Activated T-cell treated with anti-CD3 and anti-CD28 coated beads, Interleukin-2, amount 50 U/mL, for 72 hours (primary cell): ENCODE results near the gene MEIS1. TPM values are rescaled to one million over a fixed set of nuclear protein-coding genes. Genes with fewer than 3 reads are reported as not detected.

Experiments used
- ATAC-seq, 2 donors: fragments of 150-1000 bp; cut with Tn5 transposase; replicated peaks in 1 of 2; 2 replicates each; pipeline ENCODE4 v1.10.0; 2021; ENCODE audit warnings: moderate library complexity in 2 of 2, mild to moderate bottlenecking in 1 of 2
- DNase-seq, 2 donors: peaks; one replicate each; pipeline ENCODE4 v3.0.0; 2021 to 2022; ENCODE audit warnings: mixed read lengths in 1 of 2
- H3K27ac Mint-ChIP-seq: one replicate; pipeline ENCODE4 v1.8.0; 2022; ENCODE audit warnings: mild to moderate bottlenecking, moderate library complexity, mixed read lengths
- H3K27me3 Mint-ChIP-seq: one replicate; pipeline ENCODE4 v1.8.0; 2022; ENCODE audit warnings: low read depth, mixed read lengths
- H3K36me3 Mint-ChIP-seq, 2 donors: one replicate each; pipeline ENCODE4 v1.8.0; 2022; ENCODE audit warnings: mixed read lengths in 2 of 2, mild to moderate bottlenecking in 1 of 2; ENCODE audit not compliant: insufficient read depth in 2 of 2
- H3K4me1 Mint-ChIP-seq: one replicate; pipeline ENCODE4 v1.8.0; 2022; ENCODE audit warnings: low read depth, mixed read lengths
- H3K4me3 Mint-ChIP-seq, 2 donors: one replicate each; pipeline ENCODE4 v1.8.0; 2022; ENCODE audit warnings: mild to moderate bottlenecking in 2 of 2, mixed read lengths in 2 of 2, moderate library complexity in 2 of 2
- H3K9me3 Mint-ChIP-seq, 2 donors: one replicate each; pipeline ENCODE4 v1.8.0; 2022; ENCODE audit warnings: mixed read lengths in 2 of 2
- total RNA-seq, 2 donors: library from RNA; stranded (reverse); gene quantifications; one replicate each; pipeline ENCODE4 v1.2.3, GENCODE V29; 2022

Gene MEIS1
- total RNA-seq, 2 donors from 2014 or later = 0.34 TPM; not detected in 1

DNA sequence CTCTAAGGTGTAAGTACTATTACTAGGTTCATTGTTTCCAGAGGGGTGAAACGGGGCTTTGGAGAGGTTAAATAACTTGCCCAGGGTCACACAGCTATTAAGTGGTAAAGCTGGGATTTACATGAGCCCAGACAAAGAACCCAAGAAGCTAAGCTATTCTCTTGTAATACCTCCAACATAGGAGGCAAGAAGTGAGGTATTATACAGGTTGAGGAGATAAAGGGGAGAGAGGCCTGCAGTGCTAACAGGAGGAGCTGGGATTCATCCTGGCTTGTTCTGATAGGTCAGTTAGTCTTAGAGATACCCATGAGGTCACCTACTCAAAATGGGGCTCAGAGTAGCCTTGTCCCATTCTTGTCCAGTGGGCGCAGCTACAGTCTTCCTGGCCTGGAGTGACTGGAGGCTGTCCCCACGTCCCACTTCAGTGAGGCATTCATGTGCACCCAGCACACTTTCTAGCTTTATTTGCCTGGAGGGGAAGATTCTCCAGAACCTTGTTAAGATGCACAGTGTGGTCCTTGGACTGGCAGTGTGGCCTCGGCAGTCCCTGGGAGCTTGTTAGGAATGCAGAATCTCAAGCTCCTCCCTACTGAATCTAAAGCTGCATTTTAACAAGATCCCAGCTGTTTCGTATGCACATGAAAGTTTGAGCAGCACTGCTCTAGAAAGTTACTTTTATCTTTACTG, 63.5 kb downstream of the MEIS1 start:
- Mint-ChIP-seq H3K27me3 (no peaks in the 10 kb centered on the region), H3K4me3 (no peak overlapping the region), H3K27ac (no peak overlapping the region), H3K4me1 (no peaks in the 10 kb centered on the region), H3K9me3 (no peaks in the 10 kb centered on the region), H3K36me3 (no peaks in the 10 kb centered on the region)
- DNase-seq (no peak), ATAC-seq (no peak)

GRCh38 chr2:66501267-66501666, 66.3 kb downstream of the MEIS1 start:
- Mint-ChIP-seq H3K9me3 (no peaks in the 10 kb centered on the region), H3K36me3 (no peaks in the 10 kb centered on the region), H3K4me3 (no peak overlapping the region), H3K4me1 (no peaks in the 10 kb centered on the region), H3K27me3 (no peaks in the 10 kb centered on the region), H3K27ac (no peak overlapping the region)
- DNase-seq (no peak), ATAC-seq (no peak)

- Mint-ChIP-seq H3K4me1 (no peaks in the 10 kb centered on the region), H3K36me3 (no peaks in the 10 kb centered on the region), H3K27me3 (no peaks in the 10 kb centered on the region), H3K27ac (no peak overlapping the region), H3K4me3 (no peak overlapping the region), H3K9me3 (peaks cover 0 to 2% of the 10 kb centered on the region in 2 donors)
- no peak for ATAC-seq
- no peak for DNase-seq
Observed at GRCh38 chr2:66506265-66506664, 71.3 kb downstream of the MEIS1 start.

- Mint-ChIP-seq H3K36me3 (no peaks in the 10 kb centered on the region), H3K4me3 (no peak overlapping the region), H3K27ac (no peak overlapping the region), H3K9me3 (peaks cover 0 to 2% of the 10 kb centered on the region in 2 donors), H3K27me3 (no peaks in the 10 kb centered on the region), H3K4me1 (no peaks in the 10 kb centered on the region)
- ATAC-seq (no peak), DNase-seq (no peak)
Observed at GRCh38 chr2:66507673-66508201, 72.8 kb downstream of the MEIS1 start.

DNA sequence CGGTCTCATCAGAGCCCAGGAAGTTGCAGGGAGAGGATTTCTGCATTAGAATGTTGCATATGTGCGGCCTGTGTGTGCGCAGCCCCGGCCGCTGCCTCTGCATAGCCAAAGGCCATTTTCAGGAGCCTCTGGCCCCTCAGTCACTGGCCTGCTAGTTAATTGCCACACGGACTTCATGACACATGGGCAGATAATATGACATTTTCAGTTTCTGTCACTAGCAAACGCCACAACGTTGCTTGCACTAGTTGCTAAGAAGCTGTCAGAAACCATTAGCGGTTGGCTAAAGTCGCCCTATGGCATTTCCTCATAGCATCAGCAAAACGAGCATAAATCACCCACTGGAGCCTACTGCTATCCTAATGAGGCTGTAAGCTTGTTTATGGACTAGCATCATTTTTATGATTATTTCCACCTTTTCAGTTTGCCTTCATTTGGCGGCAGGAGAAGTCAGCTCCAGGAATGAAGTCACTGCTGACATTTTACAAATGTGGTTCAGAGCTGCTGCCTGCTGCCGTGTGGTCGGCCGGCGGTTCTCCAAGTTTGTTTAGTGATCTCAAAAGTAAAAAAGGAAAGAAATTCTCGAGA, 73.7 kb downstream of the MEIS1 start:
- Mint-ChIP-seq H3K9me3 (peaks cover 0 to 2% of the 10 kb centered on the region in 2 donors), H3K4me1 (no peaks in the 10 kb centered on the region), H3K36me3 (no peaks in the 10 kb centered on the region), H3K4me3 (no peak overlapping the region), H3K27me3 (no peaks in the 10 kb centered on the region), H3K27ac (no peak overlapping the region)
- ATAC-seq (no peak), DNase-seq (no peak)

- DNase-seq (no peak), ATAC-seq (no peak)
- H3K9me3 Mint-ChIP-seq = peaks cover 0 to 2% of the 10 kb centered on the region in 2 donors
- H3K4me3 Mint-ChIP-seq = no peak overlapping the region
- H3K27ac Mint-ChIP-seq = no peak overlapping the region
- no peaks in the 10 kb centered on the region for H3K27me3 Mint-ChIP-seq
- no peaks in the 10 kb centered on the region for H3K36me3 Mint-ChIP-seq
- H3K4me1 Mint-ChIP-seq = no peaks in the 10 kb centered on the region
Observed at GRCh38 chr2:66509326-66509811, 74.4 kb downstream of the MEIS1 start.

- Mint-ChIP-seq H3K36me3 (no peaks in the 10 kb centered on the region), H3K4me1 (no peaks in the 10 kb centered on the region), H3K27ac (no peak overlapping the region), H3K4me3 (no peak overlapping the region), H3K27me3 (no peaks in the 10 kb centered on the region), H3K9me3 (no peaks in the 10 kb centered on the region)
- no peak for DNase-seq
- ATAC-seq = no peak
Observed at GRCh38 chr2:66512626-66513025, 77.7 kb downstream of the MEIS1 start.

DNA sequence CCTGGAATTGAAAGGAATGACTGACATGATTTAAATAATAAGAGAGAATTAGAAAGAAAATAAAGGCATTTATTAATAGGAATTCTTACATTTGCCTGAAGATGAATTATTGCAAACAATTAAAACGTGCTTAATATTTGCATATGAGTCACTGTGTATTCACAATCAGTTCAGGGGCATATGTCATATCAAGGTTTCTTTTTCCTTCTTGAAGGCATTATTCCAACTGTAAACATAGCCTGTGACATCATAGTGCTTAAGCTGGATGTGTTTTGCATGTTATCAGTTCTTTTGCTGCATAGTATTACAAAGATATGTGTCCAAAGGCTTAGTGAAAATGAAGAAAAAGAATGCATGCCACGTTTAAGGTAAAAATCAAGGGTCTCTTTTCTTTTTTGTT, 80.8 kb downstream of the MEIS1 start:
- no peak for ATAC-seq
- no peaks in the 10 kb centered on the region for H3K36me3 Mint-ChIP-seq
- H3K27me3 Mint-ChIP-seq = no peaks in the 10 kb centered on the region
- DNase-seq = no peak
- no peaks in the 10 kb centered on the region for H3K4me1 Mint-ChIP-seq
- H3K4me3 Mint-ChIP-seq = no peak overlapping the region
- peaks cover 0 to 1% of the 10 kb centered on the region in 2 donors for H3K9me3 Mint-ChIP-seq
- H3K27ac Mint-ChIP-seq = no peak overlapping the region

DNA sequence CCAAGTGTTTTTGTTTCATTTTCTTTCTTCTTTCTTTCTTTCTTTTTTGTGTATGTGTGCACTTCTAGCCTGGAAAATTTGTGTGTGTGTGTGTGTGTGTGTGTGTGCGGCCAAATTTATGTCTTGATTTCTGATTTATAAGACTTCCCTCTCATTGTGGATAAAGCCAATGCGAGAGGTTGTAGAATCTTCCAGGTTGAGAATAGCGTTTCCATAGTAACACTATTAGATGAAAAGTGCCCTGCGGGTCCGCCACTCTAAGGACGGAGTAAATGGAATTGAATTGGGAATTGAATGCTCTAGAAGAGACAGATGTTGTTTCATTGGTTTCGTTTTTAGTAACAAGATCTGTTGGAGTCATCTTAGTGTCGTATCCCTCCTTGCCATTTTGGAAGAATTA, 81.6 kb downstream of the MEIS1 start:
- DNase-seq (no peak), ATAC-seq (no peak)
- Mint-ChIP-seq H3K36me3 (no peaks in the 10 kb centered on the region), H3K27me3 (no peaks in the 10 kb centered on the region), H3K27ac (no peak overlapping the region), H3K4me1 (no peaks in the 10 kb centered on the region), H3K4me3 (no peak overlapping the region), H3K9me3 (peaks cover 0 to 1% of the 10 kb centered on the region in 2 donors)

GRCh38 chr2:66517772-66518171, 82.8 kb downstream of the MEIS1 start:
- Mint-ChIP-seq H3K27me3 (no peaks in the 10 kb centered on the region), H3K4me1 (no peaks in the 10 kb centered on the region), H3K27ac (no peak overlapping the region), H3K9me3 (peaks cover 0 to 1% of the 10 kb centered on the region in 2 donors), H3K4me3 (no peak overlapping the region), H3K36me3 (no peaks in the 10 kb centered on the region)
- no peak for ATAC-seq
- no peak for DNase-seq

- DNase-seq (no peak), ATAC-seq (no peak)
- H3K27me3 Mint-ChIP-seq = no peaks in the 10 kb centered on the region
- no peak overlapping the region for H3K4me3 Mint-ChIP-seq
- H3K4me1 Mint-ChIP-seq = no peaks in the 10 kb centered on the region
- no peaks in the 10 kb centered on the region for H3K36me3 Mint-ChIP-seq
- H3K27ac Mint-ChIP-seq = no peak overlapping the region
- H3K9me3 Mint-ChIP-seq = peaks cover 0 to 1% of the 10 kb centered on the region in 2 donors
Observed at GRCh38 chr2:66519264-66519843, 84.4 kb downstream of the MEIS1 start.

DNA sequence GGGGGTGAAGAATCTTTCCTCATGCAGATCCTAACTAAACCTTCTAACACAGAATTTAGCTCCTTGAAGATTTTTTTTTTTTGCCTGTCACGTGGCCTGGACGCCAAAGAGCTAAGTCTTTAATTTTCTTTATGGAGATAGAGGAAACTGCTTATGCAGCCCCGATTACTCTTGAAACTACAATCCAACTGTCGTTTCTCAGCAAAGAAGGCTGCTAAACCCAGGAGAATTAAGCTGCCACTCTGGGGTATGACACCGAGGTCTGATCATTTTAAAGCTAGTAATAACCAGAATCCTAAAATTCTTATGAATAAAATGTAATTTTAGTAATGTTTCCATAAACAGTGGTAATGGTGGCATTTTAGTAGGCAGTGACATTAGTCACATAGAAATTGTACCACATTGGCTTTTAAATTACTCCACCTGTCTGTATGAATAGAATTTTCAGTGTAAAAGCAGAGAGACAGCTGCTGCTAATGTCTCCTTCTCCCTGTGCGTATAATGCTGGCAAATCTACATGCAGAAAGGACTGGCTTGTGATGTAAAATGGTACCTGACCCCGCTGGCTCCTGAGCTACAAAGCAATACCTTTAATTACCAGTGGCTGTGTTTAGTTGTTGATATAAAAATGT, 86.5 kb downstream of the MEIS1 start:
- H3K27ac Mint-ChIP-seq = no peak overlapping the region
- DNase-seq = no peak
- H3K4me1 Mint-ChIP-seq = no peaks in the 10 kb centered on the region
- ATAC-seq = no peak
- H3K36me3 Mint-ChIP-seq = no peaks in the 10 kb centered on the region
- no peaks in the 10 kb centered on the region for H3K27me3 Mint-ChIP-seq
- H3K4me3 Mint-ChIP-seq = no peak overlapping the region
- peaks cover 0 to 1% of the 10 kb centered on the region in 2 donors for H3K9me3 Mint-ChIP-seq
